Large intestine (tissue), 3 donors: ENCODE measurements around the gene NBL1. TPM values are rescaled to one million over a fixed set of nuclear protein-coding genes. Genes with fewer than 3 reads are reported as not detected.

ENCODE experiments used
- DNase-seq, 2 donors: peaks; one replicate each; pipeline versions ENCODE4 v3.0.0 to v3.0.0-alpha.2; 2013
- H3K27ac ChIP-seq: one replicate; pipeline ENCODE4 v1.5.1; 2013; ENCODE audit warnings: low read length
- H3K27me3 ChIP-seq: 2 replicates; pipeline ENCODE4 v1.6.1; 2013; ENCODE audit warnings: low read length; ENCODE audit not compliant: control insufficient read depth, insufficient read depth
- H3K36me3 ChIP-seq: 2 replicates; pipeline ENCODE4 v1.6.1; 2013; ENCODE audit warnings: low read length; ENCODE audit not compliant: control insufficient read depth, insufficient read depth
- H3K4me1 ChIP-seq: one replicate; pipeline ENCODE4 v1.6.1; 2013; ENCODE audit warnings: low read length; ENCODE audit not compliant: control insufficient read depth, insufficient read depth
- H3K4me3 ChIP-seq: one replicate; pipeline ENCODE4 v1.5.1; 2013; ENCODE audit warnings: low read length
- H3K9me3 ChIP-seq: one replicate; pipeline ENCODE4 v1.6.1; 2013; ENCODE audit warnings: mild to moderate bottlenecking, low read depth, low read length, moderate library complexity; ENCODE audit not compliant: control insufficient read depth
- WGBS: methylation state at CpG from one replicate; pipeline ENCODE4 v1.1.5; 2013; ENCODE audit warnings: low lambda C conversion rate; ENCODE audit not compliant: insufficient coverage; 5-methylcytosine and 5-hydroxymethylcytosine counted together
- polyA plus RNA-seq: library from polyadenylated mRNA; unstranded; fragments of 120-200 nt; gene quantifications from one replicate; pipeline ENCODE4 v1.2.1, GENCODE V29; 2013

NBL1 gene
- polyA plus RNA-seq, 1 donor, result 53.5 TPM

- WGBS, result 83% methylated on average over 1 of the region's 15 CpGs
These were observed 11.0 kb downstream of the NBL1 start for GRCh38 chr1:19654886-19655717.

GRCh38 chr1:19655718-19656080 lies 11.6 kb downstream of the NBL1 start:
- Histone ChIP-seq H3K4me3 (no peak overlapping the region), H3K9me3 (no peaks in the 10 kb centered on the region), H3K27me3 (peaks cover under 1% of the 10 kb centered on the region), H3K36me3 (peaks cover 29% of the 10 kb centered on the region), H3K27ac (no peak overlapping the region), H3K4me1 (peaks cover 8% of the 10 kb centered on the region)
- WGBS, result 86% methylated on average over 5 of the region's 8 CpGs
- DNase-seq, result no peak

More at GRCh38 chr1:19654886-19655717, 11.0 kb downstream of the NBL1 start:
- Histone ChIP-seq H3K27ac (no peak overlapping the region), H3K4me3 (no peak overlapping the region), H3K27me3 (no peaks in the 10 kb centered on the region), H3K9me3 (no peaks in the 10 kb centered on the region), H3K4me1 (peaks cover 14% of the 10 kb centered on the region), H3K36me3 (peaks cover 29% of the 10 kb centered on the region)
- no peak for DNase-seq

- Histone ChIP-seq H3K4me1 (peaks cover 3% of the 10 kb centered on the region), H3K9me3 (no peaks in the 10 kb centered on the region), H3K27me3 (peaks cover 3% of the 10 kb centered on the region), H3K4me3 (no peak overlapping the region), H3K36me3 (peaks cover 29% of the 10 kb centered on the region), H3K27ac (no peak overlapping the region)
- WGBS, result 89% methylated on average over 1 of the region's 9 CpGs
- no peak for DNase-seq
These were observed 12.1 kb downstream of the NBL1 start for GRCh38 chr1:19656134-19656779.

- Histone ChIP-seq H3K27ac (no peak overlapping the region), H3K4me3 (no peak overlapping the region), H3K36me3 (peaks cover 29% of the 10 kb centered on the region), H3K27me3 (peaks cover 7% of the 10 kb centered on the region), H3K4me1 (peaks cover 3% of the 10 kb centered on the region), H3K9me3 (no peaks in the 10 kb centered on the region)
- DNase-seq, result no peak
- WGBS, result no CpG with 5 or more reads among the region's 15 CpGs
These were observed 12.8 kb downstream of the NBL1 start for GRCh38 chr1:19656780-19657466.

GRCh38 chr1:19657511-19657910 lies 13.4 kb downstream of the NBL1 start:
- Histone ChIP-seq H3K27me3 (peaks cover 12% of the 10 kb centered on the region), H3K4me3 (no peak overlapping the region), H3K36me3 (peaks cover 29% of the 10 kb centered on the region), H3K9me3 (no peaks in the 10 kb centered on the region), H3K27ac (no peak overlapping the region), H3K4me1 (peaks cover 3% of the 10 kb centered on the region)
- WGBS, result no CpG with 5 or more reads among the region's 10 CpGs
- no peak for DNase-seq

- H3K27ac ChIP-seq, result no peak overlapping the region
- peaks cover 17% of the 10 kb centered on the region for H3K27me3 ChIP-seq
- peaks cover 3% of the 10 kb centered on the region for H3K4me1 ChIP-seq
- no peaks in the 10 kb centered on the region for H3K9me3 ChIP-seq
- no peak overlapping the region for H3K4me3 ChIP-seq
- peaks cover 29% of the 10 kb centered on the region for H3K36me3 ChIP-seq
- WGBS, result no CpG with 5 or more reads among the region's 13 CpGs
- no peak for DNase-seq
These were observed 14.1 kb downstream of the NBL1 start for GRCh38 chr1:19658186-19658585.

- no peak overlapping the region for H3K4me3 ChIP-seq
- no CpG with 5 or more reads among the region's 9 CpGs for WGBS
- H3K9me3 ChIP-seq, result peaks cover 5% of the 10 kb centered on the region
- DNase-seq, result no peak
- H3K36me3 ChIP-seq, result peaks cover 12% of the 10 kb centered on the region
- no peak overlapping the region for H3K27ac ChIP-seq
- peaks cover 46% of the 10 kb centered on the region for H3K27me3 ChIP-seq
- peaks cover 3% of the 10 kb centered on the region for H3K4me1 ChIP-seq
These were observed 17.7 kb downstream of the NBL1 start for GRCh38 chr1:19661721-19662228.

- Histone ChIP-seq H3K36me3 (peaks cover 9% of the 10 kb centered on the region), H3K27me3 (peaks cover 50% of the 10 kb centered on the region), H3K9me3 (peaks cover 5% of the 10 kb centered on the region), H3K27ac (no peak overlapping the region), H3K4me1 (peaks cover 3% of the 10 kb centered on the region), H3K4me3 (no peak overlapping the region)
- DNase-seq, result no peak
- WGBS, result no CpG with 5 or more reads among the region's 3 CpGs
These were observed 18.2 kb downstream of the NBL1 start for GRCh38 chr1:19662313-19662712.

GRCh38 chr1:19664453-19665185 lies 20.5 kb downstream of the NBL1 start, which contains the start of gene HTR6:
HTR6 (plus strand) TSS chr1:19664875; CDS start chr1:19665754, 879 bp downstream.
- Histone ChIP-seq H3K36me3 (no peaks in the 10 kb centered on the region), H3K27ac (no peak within 1 kb of the TSS), H3K9me3 (peaks cover 5% of the 10 kb centered on the region), H3K4me1 (peaks cover 3% of the 10 kb centered on the region), H3K27me3 (peaks cover 70% of the 10 kb centered on the region), H3K4me3 (no peak within 1 kb of the TSS)
- WGBS, result no CpG with 5 or more reads among the region's 80 CpGs
- no peak for DNase-seq

- Histone ChIP-seq H3K4me1 (peaks cover 3% of the 10 kb centered on the region), H3K36me3 (no peaks in the 10 kb centered on the region), H3K27ac (no peak overlapping the region), H3K4me3 (no peak overlapping the region), H3K9me3 (peaks cover 5% of the 10 kb centered on the region), H3K27me3 (peaks cover 70% of the 10 kb centered on the region)
- no CpG with 5 or more reads among the region's 23 CpGs for WGBS
- DNase-seq, result no peak
These were observed 21.0 kb downstream of the NBL1 start for GRCh38 chr1:19665186-19665495.
